GM23338 (cell line): ENCODE measurements around the gene KRTAP10-5. TPM values are rescaled to one million over a fixed set of nuclear protein-coding genes. Genes with fewer than 3 reads are reported as not detected.

ENCODE experiments used
- ATAC-seq: fragments of 200-7000 bp; cut with Tn5 transposase; 3 replicates; pipeline ENCODE4 v1.9.1; 2020
- DNase-seq: peaks from one replicate; pipeline ENCODE4 v3.0.0-alpha.2; 2015; ENCODE audit warnings: low spot score
- H2AFZ ChIP-seq: fragments of 200-600 bp; sonication (generic); 2 replicates; pipeline ENCODE4 v1.8.0; 2016; ENCODE audit warnings: antibody characterized with exemption, mild to moderate bottlenecking, moderate library complexity
- H3F3A ChIP-seq: fragments of 200-600 bp; sonication (generic); replicated peaks from 2 replicates; pipeline ENCODE4 v1.8.0; 2017; ENCODE audit warnings: antibody characterized with exemption, mixed run types, low read depth
- H3K27ac ChIP-seq: fragments of 200-600 bp; sonication (generic); 2 replicates; pipeline ENCODE4 v1.6.1; 2016; ENCODE audit warnings: low read depth
- H3K27me3 ChIP-seq: fragments of 200-600 bp; sonication (generic); 2 replicates; pipeline ENCODE4 v1.8.0; 2016; ENCODE audit warnings: mild to moderate bottlenecking, mixed run types, moderate library complexity; ENCODE audit not compliant: insufficient read depth
- H3K36me3 ChIP-seq: fragments of 200-600 bp; sonication (generic); 2 replicates; pipeline ENCODE4 v1.8.0; 2016; ENCODE audit warnings: mild to moderate bottlenecking; ENCODE audit not compliant: insufficient read depth
- H3K4me1 ChIP-seq: fragments of 200-600 bp; sonication (generic); 2 replicates; pipeline ENCODE4 v1.8.0; 2016; ENCODE audit warnings: mild to moderate bottlenecking, moderate library complexity; ENCODE audit not compliant: insufficient read depth
- H3K4me2 ChIP-seq: fragments of 200-600 bp; sonication (generic); 2 replicates; pipeline ENCODE4 v1.7.1; 2017; ENCODE audit warnings: mixed run types
- H3K4me3 ChIP-seq: fragments of 200-600 bp; sonication (generic); 2 replicates; pipeline ENCODE4 v1.6.1; 2016; ENCODE audit warnings: mixed run types
- H3K79me2 ChIP-seq: fragments of 200-600 bp; sonication (generic); replicated peaks from 2 replicates; pipeline ENCODE4 v1.8.0; 2017; ENCODE audit warnings: mild to moderate bottlenecking; ENCODE audit not compliant: insufficient read depth
- H3K9me2 ChIP-seq: fragments of 200-600 bp; sonication (generic); 2 replicates; pipeline ENCODE4 v1.8.0; 2017; ENCODE audit not compliant: insufficient read depth
- H4K20me1 ChIP-seq: fragments of 200-600 bp; sonication (generic); replicated peaks from 2 replicates; pipeline ENCODE4 v1.8.0; 2017; ENCODE audit warnings: mild to moderate bottlenecking; ENCODE audit not compliant: insufficient read depth
- H3K27ac Mint-ChIP-seq: 2 replicates; pipeline ENCODE4 v1.8.0; 2020; ENCODE audit warnings: inconsistent platforms, mild to moderate bottlenecking, moderate library complexity, mixed read lengths
- H3K27me3 Mint-ChIP-seq: 3 replicates; pipeline ENCODE4 v1.8.0; 2022; ENCODE audit warnings: low read depth, mild to moderate bottlenecking, moderate library complexity, mixed read lengths, inconsistent platforms; ENCODE audit not compliant: insufficient read depth, poor library complexity
- H3K36me3 Mint-ChIP-seq: 3 replicates; pipeline ENCODE4 v1.8.0; 2021; ENCODE audit warnings: low read depth, mild to moderate bottlenecking, inconsistent platforms, moderate library complexity, mixed read lengths
- H3K4me1 Mint-ChIP-seq: 3 replicates; pipeline ENCODE4 v1.8.0; 2020; ENCODE audit warnings: mild to moderate bottlenecking, inconsistent platforms, mixed read lengths
- H3K4me3 Mint-ChIP-seq: 3 replicates; pipeline ENCODE4 v1.8.0; 2021; ENCODE audit warnings: moderate library complexity, mild to moderate bottlenecking, inconsistent platforms, mixed read lengths
- H3K9me3 Mint-ChIP-seq: 3 replicates; pipeline ENCODE4 v1.8.0; 2020; ENCODE audit warnings: moderate library complexity, mild to moderate bottlenecking, inconsistent platforms, mixed read lengths
- ETS1 ChIP-seq: IDR thresholded peaks from 2 replicates; pipeline ENCODE4 v1.6.1; 2016; ENCODE audit warnings: antibody characterized with exemption
- EZH2 ChIP-seq: fragments of 200-600 bp; sonication (generic); IDR thresholded peaks from one replicate; pipeline ENCODE4 v1.8.0; 2017; ENCODE audit warnings: antibody characterized with exemption, mild to moderate bottlenecking, low read depth; ENCODE audit not compliant: unreplicated experiment
- EZH2phosphoT487 ChIP-seq: fragments of 200-600 bp; sonication (generic); IDR thresholded peaks from one replicate; pipeline ENCODE4 v1.8.1; 2018; ENCODE audit warnings: antibody characterized with exemption; ENCODE audit not compliant: unreplicated experiment
- JUNB ChIP-seq: IDR thresholded peaks from one replicate; pipeline ENCODE4 v1.6.1; 2016; ENCODE audit warnings: antibody characterized with exemption; ENCODE audit not compliant: unreplicated experiment
- NANOG ChIP-seq: IDR thresholded peaks from 2 replicates; pipeline ENCODE4 v1.6.1; 2016; ENCODE audit warnings: antibody characterized with exemption, borderline replicate concordance
- STAT1 ChIP-seq: IDR thresholded peaks from one replicate; pipeline ENCODE4 v1.6.1; 2016; ENCODE audit warnings: antibody characterized with exemption; ENCODE audit not compliant: unreplicated experiment
- ZNF462 ChIP-seq: fragments of 250-450 bp; sonication (Bioruptor Pico); IDR thresholded peaks from 2 replicates; pipeline ENCODE4 v1.5.0; 2020; ENCODE audit warnings: mild to moderate bottlenecking, moderate library complexity
- polyA plus RNA-seq: library from polyadenylated mRNA; unstranded; fragments of >200 nt; fragmentation: Nextera tagmentation; extraction: Ambion mirVana; gene quantifications from 2 replicates; pipeline ENCODE4 v1.2.1, GENCODE V29; 2016
- total RNA-seq: library from RNA; depleted of rRNA; stranded (reverse); fragments of >200 nt; shearing (Covaris generic); gene quantifications from 2 replicates; pipeline ENCODE4 v1.2.3, GENCODE V29; 2014

Gene KRTAP10-5
- total and polyA plus RNA-seq, 2 experiments from 2014 or later, result not detected

GRCh38 chr21:44589586-44590305, 9.3 kb upstream of the KRTAP10-5 start (continued):
- TF ChIP-seq ZNF462 (CRISPR knock-in tag), result no peak
- TF ChIP-seq ETS1, result no peak

GRCh38 chr21:44589094-44589493, 8.7 kb upstream of the KRTAP10-5 start:
- ATAC-seq (no peak), DNase-seq (no peak)
- Histone ChIP-seq H3K4me3 (no peak overlapping the region), H3K27me3 (no peaks in the 10 kb centered on the region), H3K4me2 (no peak overlapping the region), H4K20me1 (no peaks in the 10 kb centered on the region), H3K4me1 (peaks cover 13% of the 10 kb centered on the region), H2AFZ (no peak overlapping the region), H3K79me2 (no peaks in the 10 kb centered on the region), H3F3A (0 out of 2 replicates have a peak, but pooled peaks cover 4% of the 10 kb centered on the region), H3K9me2 (no peaks in the 10 kb centered on the region), H3K27ac (no peak overlapping the region), H3K36me3 (no peaks in the 10 kb centered on the region)
- H3K9me3 Mint-ChIP-seq, result no peaks in the 10 kb centered on the region; the same call in 2 of the 3 replicates
- no peaks in the 10 kb centered on the region; the same call in 2 of the 3 replicates for H3K36me3 Mint-ChIP-seq
- no peak overlapping the region for H3K27ac Mint-ChIP-seq
- H3K4me3 Mint-ChIP-seq, result no peak overlapping the region
- peaks cover 7% of the 10 kb centered on the region for H3K27me3 Mint-ChIP-seq
- H3K4me1 Mint-ChIP-seq, result peaks cover 9% of the 10 kb centered on the region
- TF ChIP-seq NANOG, result no peak
- TF ChIP-seq ZNF462 (CRISPR knock-in tag), result no peak
- no peak for TF ChIP-seq EZH2phosphoT487
- TF ChIP-seq EZH2, result no peak
- no peak for TF ChIP-seq STAT1
- TF ChIP-seq JUNB, result no peak
